ENCODE measurements around the gene C11orf16.

- no peak for TF ChIP-seq CTCF (IDR thresholded peaks at IDR 0.05 in 2 of 3, conservative IDR thresholded peaks at IDR 0.05 in 1 of 3; ENCODE audit: insufficient read depth in 2 of 3, low read depth in 1 of 3, low read length in 3 of 3)
- TF ChIP-seq ARNT (IDR thresholded peaks at IDR 0.05), result no peak
- no peak for TF ChIP-seq ZNF512 (tag; IDR thresholded peaks at IDR 0.05)
- no peak for TF ChIP-seq SPI1 (IDR thresholded peaks at IDR 0.05; ENCODE audit: borderline replicate concordance, low read depth, low read length)
- no peak for TF ChIP-seq SMARCE1 (IDR thresholded peaks at IDR 0.05)
- TF ChIP-seq RFX1 (IDR thresholded peaks at IDR 0.05), result no peak
- no peak for TF ChIP-seq CBFA2T3 (IDR thresholded peaks at IDR 0.05)
- no peak for TF ChIP-seq MAX (CRISPR knock-in tag; IDR thresholded peaks at IDR 0.05)
Measured at GRCh38 chr11:8937159-8937558, 4.4 kb upstream of the C11orf16 start.

Measured in K562 (cell line).